IMR-90 (cell line): ENCODE results near the gene FAT1.

Experiments
- BHLHE40 ChIP-seq: fragments of 150-350 bp; IDR thresholded peaks from 2 replicates; pipeline ENCODE4 v1.6.1; 2016; ENCODE audit warnings: mild to moderate bottlenecking, low read depth, low read length
- CTCF ChIP-seq: conservative IDR thresholded peaks from 2 replicates; pipeline ENCODE4 v1.5.1; 2012; ENCODE audit warnings: mild to moderate bottlenecking, low read depth, low read length, improper control_type of control experiment
- MXI1 ChIP-seq: IDR thresholded peaks from 2 replicates; pipeline ENCODE4 v1.6.1; 2012; ENCODE audit warnings: low read depth, mild to moderate bottlenecking, low read length, moderate library complexity, borderline replicate concordance
- POLR2A ChIP-seq: IDR thresholded peaks from 2 replicates; pipeline ENCODE4 v1.6.1; 2012; ENCODE audit warnings: mild to moderate bottlenecking, low read depth, low read length
- RFX5 ChIP-seq: IDR thresholded peaks from 2 replicates; pipeline ENCODE4 v1.8.0; 2012; ENCODE audit warnings: low read depth, mild to moderate bottlenecking, low read length, moderate library complexity

GRCh38 chr4:186689476-186689875 lies 34.2 kb downstream of the FAT1 start:
- no peak for TF ChIP-seq MXI1
- no peak for TF ChIP-seq RFX5
- no peak for TF ChIP-seq CTCF
- TF ChIP-seq POLR2A = no peak
- no peak for TF ChIP-seq BHLHE40
